ENCODE measurements around the gene TSPAN18.

DNA sequence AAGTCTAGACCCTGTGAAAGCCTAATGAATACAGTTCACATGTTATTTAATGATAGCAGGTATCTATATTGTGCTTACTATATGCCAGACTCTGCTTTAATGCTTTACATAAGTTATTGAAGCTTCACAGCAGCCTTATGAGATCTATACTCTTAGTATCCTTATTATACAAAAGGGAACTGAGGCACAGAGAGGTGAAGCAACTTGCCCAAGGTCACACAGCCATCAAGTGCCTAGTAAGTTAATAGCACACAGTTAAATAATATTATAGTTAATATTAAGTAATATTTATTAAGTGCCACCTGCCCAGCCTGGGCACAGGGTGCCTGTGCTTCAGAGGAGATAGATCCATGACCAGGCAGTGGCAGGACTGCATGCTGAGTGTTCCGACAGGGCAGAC lies 145.8 kb downstream of the TSPAN18 start:
- TF ChIP-seq, protein P1, sequence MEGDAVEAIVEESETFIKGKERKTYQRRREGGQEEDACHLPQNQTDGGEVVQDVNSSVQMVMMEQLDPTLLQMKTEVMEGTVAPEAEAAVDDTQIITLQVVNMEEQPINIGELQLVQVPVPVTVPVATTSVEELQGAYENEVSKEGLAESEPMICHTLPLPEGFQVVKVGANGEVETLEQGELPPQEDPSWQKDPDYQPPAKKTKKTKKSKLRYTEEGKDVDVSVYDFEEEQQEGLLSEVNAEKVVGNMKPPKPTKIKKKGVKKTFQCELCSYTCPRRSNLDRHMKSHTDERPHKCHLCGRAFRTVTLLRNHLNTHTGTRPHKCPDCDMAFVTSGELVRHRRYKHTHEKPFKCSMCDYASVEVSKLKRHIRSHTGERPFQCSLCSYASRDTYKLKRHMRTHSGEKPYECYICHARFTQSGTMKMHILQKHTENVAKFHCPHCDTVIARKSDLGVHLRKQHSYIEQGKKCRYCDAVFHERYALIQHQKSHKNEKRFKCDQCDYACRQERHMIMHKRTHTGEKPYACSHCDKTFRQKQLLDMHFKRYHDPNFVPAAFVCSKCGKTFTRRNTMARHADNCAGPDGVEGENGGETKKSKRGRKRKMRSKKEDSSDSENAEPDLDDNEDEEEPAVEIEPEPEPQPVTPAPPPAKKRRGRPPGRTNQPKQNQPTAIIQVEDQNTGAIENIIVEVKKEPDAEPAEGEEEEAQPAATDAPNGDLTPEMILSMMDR (conservative IDR thresholded peaks at IDR 0.05; ENCODE audit: low read depth, low read length): no peak
- TF ChIP-seq EZH2 (IDR thresholded peaks at IDR 0.05; ENCODE audit: low read length, unreplicated experiment): no peak
